Measurements from ENCODE around the gene DST. TPM values are rescaled to one million over a fixed set of nuclear protein-coding genes. Genes with fewer than 3 reads are reported as not detected.

The DST gene
- total and polyA plus RNA-seq, 2 donors (not counting 1 experiment from before 2014, with no cell fraction given), result 1.5 to 1.9 TPM

DNA sequence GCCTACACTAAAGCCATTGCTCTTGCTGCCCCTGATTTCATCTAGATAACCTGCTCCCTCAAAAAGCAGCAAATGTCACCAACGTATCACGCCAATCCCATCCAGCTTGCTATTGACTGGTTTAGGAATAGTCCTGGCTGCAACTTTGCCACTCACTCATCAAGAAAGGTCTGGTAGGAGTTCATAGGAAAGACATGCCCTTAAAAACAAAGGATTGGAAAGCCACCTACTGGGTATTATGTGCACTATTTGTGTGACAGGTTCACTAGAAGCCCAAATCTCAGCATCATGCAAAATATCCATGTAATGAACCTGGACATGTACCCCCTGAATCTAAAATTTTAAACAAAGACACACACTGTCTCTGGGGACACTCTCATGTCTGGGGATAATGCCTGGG, 224.9 kb downstream of the DST start:
- Histone ChIP-seq H3K9me3 (ENCODE audit: control extremely low read depth in 1 of 3, control insufficient read depth in 2 of 3, insufficient read depth in 1 of 3, low read length in 2 of 3) (no peaks in the 10 kb centered on the region), H3K27ac (ENCODE audit: low read length in 2 of 2) (no peak overlapping the region), H4K20me1 (ENCODE audit: control insufficient read depth, insufficient read depth, low read length, poor library complexity, severe bottlenecking) (no peaks in the 10 kb centered on the region), H3K27me3 (replicated peaks in 1 of 4; ENCODE audit: control extremely low read depth in 1 of 4, control insufficient read depth in 3 of 4, insufficient read depth in 4 of 4, low read length in 3 of 4) (no peaks in the 10 kb centered on the region), H3K36me3 (replicated peaks in 1 of 2; ENCODE audit: control extremely low read depth in 1 of 2, control insufficient read depth in 1 of 2, extremely low read depth in 1 of 2, insufficient read depth in 2 of 2, low read length in 1 of 2) (no peaks in the 10 kb centered on the region), H3K9ac (ENCODE audit: low read length) (no peak overlapping the region), H3K4me1 (ENCODE audit: control insufficient read depth in 2 of 2, insufficient read depth in 2 of 2, low read length in 2 of 2) (no peaks in the 10 kb centered on the region), H3K79me2 (ENCODE audit: control insufficient read depth, insufficient read depth, low read length) (no peaks in the 10 kb centered on the region), H3K4me2 (replicated peaks; ENCODE audit: low read depth, low read length, poor library complexity, severe bottlenecking) (no peak overlapping the region), H2AFZ (ENCODE audit: insufficient read depth, low read depth, low read length, poor library complexity, severe bottlenecking) (no peak overlapping the region), H3K4me3 (ENCODE audit: control extremely low read depth in 1 of 5, extremely low read depth in 1 of 5, insufficient read depth in 1 of 5, low read depth in 2 of 5, low read length in 4 of 5) (no peak overlapping the region)
- H3K4me3 Mint-ChIP-seq, result no peak overlapping the region
- DNase-seq, result no peak
- no peak for ATAC-seq (ENCODE audit: low read depth)
- TF ChIP-seq, protein P1, sequence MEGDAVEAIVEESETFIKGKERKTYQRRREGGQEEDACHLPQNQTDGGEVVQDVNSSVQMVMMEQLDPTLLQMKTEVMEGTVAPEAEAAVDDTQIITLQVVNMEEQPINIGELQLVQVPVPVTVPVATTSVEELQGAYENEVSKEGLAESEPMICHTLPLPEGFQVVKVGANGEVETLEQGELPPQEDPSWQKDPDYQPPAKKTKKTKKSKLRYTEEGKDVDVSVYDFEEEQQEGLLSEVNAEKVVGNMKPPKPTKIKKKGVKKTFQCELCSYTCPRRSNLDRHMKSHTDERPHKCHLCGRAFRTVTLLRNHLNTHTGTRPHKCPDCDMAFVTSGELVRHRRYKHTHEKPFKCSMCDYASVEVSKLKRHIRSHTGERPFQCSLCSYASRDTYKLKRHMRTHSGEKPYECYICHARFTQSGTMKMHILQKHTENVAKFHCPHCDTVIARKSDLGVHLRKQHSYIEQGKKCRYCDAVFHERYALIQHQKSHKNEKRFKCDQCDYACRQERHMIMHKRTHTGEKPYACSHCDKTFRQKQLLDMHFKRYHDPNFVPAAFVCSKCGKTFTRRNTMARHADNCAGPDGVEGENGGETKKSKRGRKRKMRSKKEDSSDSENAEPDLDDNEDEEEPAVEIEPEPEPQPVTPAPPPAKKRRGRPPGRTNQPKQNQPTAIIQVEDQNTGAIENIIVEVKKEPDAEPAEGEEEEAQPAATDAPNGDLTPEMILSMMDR (IDR thresholded peaks at IDR 0.05), result no peak
- no peak for TF ChIP-seq EZH2 (IDR thresholded peaks at IDR 0.05; ENCODE audit: borderline replicate concordance, insufficient read depth, low read depth, low read length, poor library complexity, severe bottlenecking)
- WGBS (ENCODE audit: insufficient coverage), result no CpG with 5 or more reads among the region's 2 CpGs
- peaks cover 6% of the 10 kb centered on the region for H3K27me3 Mint-ChIP-seq
- intact Hi-C loops (cut with micrococcal nuclease), result no loop called here
- H3K9me3 Mint-ChIP-seq (ENCODE audit: insufficient read depth), result no peaks in the 10 kb centered on the region
- ChIA-PET CTCF (no interaction called here), POLR2A (no interaction called here)
- H3K27ac Mint-ChIP-seq, result no peak overlapping the region
- no peaks in the 10 kb centered on the region for H3K4me1 Mint-ChIP-seq

DNA sequence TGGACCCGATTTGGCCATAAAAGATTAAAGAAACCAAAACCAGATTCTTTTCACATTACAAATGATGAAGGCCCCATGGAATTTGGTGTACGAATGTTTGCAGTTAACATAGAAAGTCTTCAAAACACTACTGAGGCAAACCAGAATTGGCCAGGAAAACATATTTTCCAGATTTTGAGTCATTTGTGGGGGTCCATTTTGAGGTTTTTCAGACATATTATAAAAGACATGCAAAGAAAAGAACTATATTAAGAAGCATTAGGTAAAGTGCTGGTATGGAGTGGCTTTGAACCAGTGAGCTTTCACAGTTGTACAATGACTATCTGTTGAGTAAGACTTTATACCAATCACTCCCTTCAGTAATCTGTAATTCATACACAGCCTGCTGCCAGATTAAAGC, 226.4 kb downstream of the DST start:
- Histone ChIP-seq H2AFZ (ENCODE audit: insufficient read depth, low read depth, low read length, poor library complexity, severe bottlenecking) (no peak overlapping the region), H3K27ac (ENCODE audit: low read length in 2 of 2) (no peak overlapping the region), H3K27me3 (replicated peaks in 1 of 4; ENCODE audit: control extremely low read depth in 1 of 4, control insufficient read depth in 3 of 4, insufficient read depth in 4 of 4, low read length in 3 of 4) (no peaks in the 10 kb centered on the region), H3K4me3 (ENCODE audit: control extremely low read depth in 1 of 5, extremely low read depth in 1 of 5, insufficient read depth in 1 of 5, low read depth in 2 of 5, low read length in 4 of 5) (no peak overlapping the region), H3K4me1 (ENCODE audit: control insufficient read depth in 2 of 2, insufficient read depth in 2 of 2, low read length in 2 of 2) (no peaks in the 10 kb centered on the region), H3K9ac (ENCODE audit: low read length) (no peak overlapping the region), H3K36me3 (replicated peaks in 1 of 2; ENCODE audit: control extremely low read depth in 1 of 2, control insufficient read depth in 1 of 2, extremely low read depth in 1 of 2, insufficient read depth in 2 of 2, low read length in 1 of 2) (no peaks in the 10 kb centered on the region), H3K9me3 (ENCODE audit: control extremely low read depth in 1 of 3, control insufficient read depth in 2 of 3, insufficient read depth in 1 of 3, low read length in 2 of 3) (no peaks in the 10 kb centered on the region), H4K20me1 (ENCODE audit: control insufficient read depth, insufficient read depth, low read length, poor library complexity, severe bottlenecking) (no peaks in the 10 kb centered on the region), H3K4me2 (replicated peaks; ENCODE audit: low read depth, low read length, poor library complexity, severe bottlenecking) (no peak overlapping the region), H3K79me2 (ENCODE audit: control insufficient read depth, insufficient read depth, low read length) (no peaks in the 10 kb centered on the region)
- TF ChIP-seq, protein P1 (IDR thresholded peaks at IDR 0.05), result no peak
- no peak for TF ChIP-seq EZH2 (IDR thresholded peaks at IDR 0.05; ENCODE audit: borderline replicate concordance, insufficient read depth, low read depth, low read length, poor library complexity, severe bottlenecking)
- CTCF ChIA-PET, result no interaction called here
- H3K9me3 Mint-ChIP-seq (ENCODE audit: insufficient read depth), result no peaks in the 10 kb centered on the region
- H3K27ac Mint-ChIP-seq, result no peak overlapping the region
- no peaks in the 10 kb centered on the region for H3K27me3 Mint-ChIP-seq
- no peaks in the 10 kb centered on the region for H3K4me1 Mint-ChIP-seq
- no peak overlapping the region for H3K4me3 Mint-ChIP-seq
- intact Hi-C loops (cut with micrococcal nuclease), result no loop called here
- DNase-seq, result no peak
- POLR2A ChIA-PET, result no interaction called here
- ATAC-seq (ENCODE audit: low read depth), result no peak
- WGBS (ENCODE audit: insufficient coverage), result no CpG with 5 or more reads among the region's 2 CpGs

Measured in B cell (primary cell).